Mucosa of descending colon (tissue), 3 donors: ENCODE results near the gene SLC12A4. TPM values are rescaled to one million over a fixed set of nuclear protein-coding genes. Genes with fewer than 3 reads are reported as not detected.

Experiments used
- ATAC-seq: fragments of 200-7000 bp; cut with Tn5 transposase; one replicate; pipeline ENCODE4 v1.9.1; 2020; ENCODE audit warnings: mild to moderate bottlenecking, moderate library complexity
- DNase-seq, 3 donors: peaks; one replicate each; pipeline ENCODE4 v3.0.0-alpha.2; 2020
- H3K36me3 ChIP-seq: fragments of 200-600 bp; one replicate; pipeline ENCODE4 v1.8.0; 2021; ENCODE audit warnings: low read depth, mild to moderate bottlenecking
- H3K4me1 ChIP-seq: fragments of 200-600 bp; one replicate; pipeline ENCODE4 v1.8.0; 2021; ENCODE audit warnings: low read depth, mild to moderate bottlenecking
- H3K4me3 ChIP-seq: fragments of 200-600 bp; one replicate; pipeline ENCODE4 v1.8.0; 2021; ENCODE audit warnings: mild to moderate bottlenecking
- H3K9me3 ChIP-seq: fragments of 200-600 bp; one replicate; pipeline ENCODE4 v1.8.0; 2021; ENCODE audit warnings: mild to moderate bottlenecking
- intact Hi-C, 2 donors: fragments of 100-400 bp; cut with DNase I in 1 of 2; cut with micrococcal nuclease in 1 of 2; formaldehyde crosslinking; loops; one replicate each; pipeline versions ENCODE4 v1.11.0 to v1.11.1; 2022; cut with DNase I, micrococcal nuclease
- total RNA-seq, 3 donors: library from RNA; stranded (reverse); fragmentation: NEBNext Ultra II Directional in 2 of 3; extraction: Animal tissue kit (Norgen Biotek cat#: 25700) in 2 of 3; gene quantifications; one replicate each; pipeline versions ENCODE4 v1.2.1 to v1.2.4, GENCODE V29; 2021 to 2023
- TF ChIP-seq, protein P1 (sequence below): fragments of 200-600 bp; IDR thresholded peaks from one replicate; pipeline ENCODE4 v1.8.0; 2022; ENCODE audit warnings: antibody characterized with exemption, mild to moderate bottlenecking
- donor health status: DM: no; HTN: no; CAD: no; lungs with moderate emphysema.
- donor health status: DM: no; HTN: no; CAD: no.
- donor health status: DM: no; HTN: yes; CAD: no.

SLC12A4 gene
- total RNA-seq, 3 donors from 2014 or later: 4.0 to 68.5 (median 22.2) TPM

DNA sequence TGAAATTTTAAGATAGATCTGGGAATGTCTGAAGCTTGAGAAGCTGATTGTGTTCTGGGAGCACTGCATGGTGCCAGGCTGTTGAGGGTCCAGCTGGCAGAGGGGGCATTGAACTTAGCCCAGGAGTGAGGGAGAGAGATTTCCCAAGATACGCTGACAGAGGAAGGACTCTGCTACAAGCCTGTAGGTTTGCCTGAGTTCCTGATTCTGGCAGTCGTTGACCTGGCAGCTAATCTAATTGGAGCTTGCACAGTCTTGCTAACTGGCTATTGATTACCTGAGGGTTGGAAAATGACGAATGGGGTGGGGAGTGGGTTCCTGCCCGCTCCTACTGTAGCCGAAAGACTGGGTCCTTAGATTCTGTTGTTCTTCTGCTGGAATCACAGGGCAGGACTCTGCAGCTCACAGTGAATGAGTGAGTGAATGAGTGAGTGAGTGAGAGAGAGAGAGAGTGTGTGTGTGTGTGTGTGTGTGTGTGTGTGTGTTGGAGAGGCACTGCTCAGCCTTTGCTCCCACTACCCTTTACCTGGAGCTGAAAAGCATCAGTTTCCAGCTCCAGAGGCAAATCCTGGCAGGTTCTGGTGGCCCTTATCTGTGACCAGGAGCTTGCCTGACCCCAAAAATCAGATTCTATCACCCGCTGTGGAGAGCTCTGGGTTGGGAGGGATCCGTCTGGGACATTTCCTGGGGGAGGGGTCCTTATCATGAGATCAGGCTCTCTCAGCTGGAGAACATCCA, 53.5 kb downstream of the SLC12A4 start:
- H3K4me3 ChIP-seq: no peak overlapping the region
- TF ChIP-seq, protein P1, sequence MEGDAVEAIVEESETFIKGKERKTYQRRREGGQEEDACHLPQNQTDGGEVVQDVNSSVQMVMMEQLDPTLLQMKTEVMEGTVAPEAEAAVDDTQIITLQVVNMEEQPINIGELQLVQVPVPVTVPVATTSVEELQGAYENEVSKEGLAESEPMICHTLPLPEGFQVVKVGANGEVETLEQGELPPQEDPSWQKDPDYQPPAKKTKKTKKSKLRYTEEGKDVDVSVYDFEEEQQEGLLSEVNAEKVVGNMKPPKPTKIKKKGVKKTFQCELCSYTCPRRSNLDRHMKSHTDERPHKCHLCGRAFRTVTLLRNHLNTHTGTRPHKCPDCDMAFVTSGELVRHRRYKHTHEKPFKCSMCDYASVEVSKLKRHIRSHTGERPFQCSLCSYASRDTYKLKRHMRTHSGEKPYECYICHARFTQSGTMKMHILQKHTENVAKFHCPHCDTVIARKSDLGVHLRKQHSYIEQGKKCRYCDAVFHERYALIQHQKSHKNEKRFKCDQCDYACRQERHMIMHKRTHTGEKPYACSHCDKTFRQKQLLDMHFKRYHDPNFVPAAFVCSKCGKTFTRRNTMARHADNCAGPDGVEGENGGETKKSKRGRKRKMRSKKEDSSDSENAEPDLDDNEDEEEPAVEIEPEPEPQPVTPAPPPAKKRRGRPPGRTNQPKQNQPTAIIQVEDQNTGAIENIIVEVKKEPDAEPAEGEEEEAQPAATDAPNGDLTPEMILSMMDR: no peak
- no peaks in the 10 kb centered on the region for H3K36me3 ChIP-seq
- H3K4me1 ChIP-seq: no peaks in the 10 kb centered on the region
- intact Hi-C loops: no loop called here
- DNase-seq: no peak
- ATAC-seq: no peak
- no peaks in the 10 kb centered on the region for H3K9me3 ChIP-seq

DNA sequence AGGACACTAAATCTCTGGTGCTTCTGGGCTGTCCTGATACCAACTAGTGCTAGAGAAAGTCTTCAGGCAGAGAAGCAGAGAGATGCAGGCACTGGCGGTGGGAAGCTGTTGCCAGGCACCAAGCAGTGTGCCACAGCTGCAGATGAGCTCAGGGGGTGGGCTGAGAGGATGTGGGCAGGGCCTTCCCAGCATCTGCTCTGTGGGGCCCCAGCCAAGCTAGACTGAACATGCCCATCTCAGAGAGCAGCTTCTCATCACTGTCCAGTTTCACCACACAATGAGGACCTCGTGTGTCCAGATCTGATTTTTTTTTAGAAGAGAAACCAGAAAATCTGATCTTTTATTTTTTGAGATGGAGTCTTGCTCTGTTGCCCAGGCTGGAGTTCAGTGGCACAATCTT, 58.3 kb downstream of the SLC12A4 start:
- Histone ChIP-seq H3K4me1 (no peaks in the 10 kb centered on the region), H3K36me3 (no peaks in the 10 kb centered on the region), H3K4me3 (no peak overlapping the region), H3K9me3 (no peaks in the 10 kb centered on the region)
- intact Hi-C loops: no loop called here
- TF ChIP-seq, protein P1: no peak
- peak; percentile 18 for ATAC-seq
- no peak for DNase-seq

DNA sequence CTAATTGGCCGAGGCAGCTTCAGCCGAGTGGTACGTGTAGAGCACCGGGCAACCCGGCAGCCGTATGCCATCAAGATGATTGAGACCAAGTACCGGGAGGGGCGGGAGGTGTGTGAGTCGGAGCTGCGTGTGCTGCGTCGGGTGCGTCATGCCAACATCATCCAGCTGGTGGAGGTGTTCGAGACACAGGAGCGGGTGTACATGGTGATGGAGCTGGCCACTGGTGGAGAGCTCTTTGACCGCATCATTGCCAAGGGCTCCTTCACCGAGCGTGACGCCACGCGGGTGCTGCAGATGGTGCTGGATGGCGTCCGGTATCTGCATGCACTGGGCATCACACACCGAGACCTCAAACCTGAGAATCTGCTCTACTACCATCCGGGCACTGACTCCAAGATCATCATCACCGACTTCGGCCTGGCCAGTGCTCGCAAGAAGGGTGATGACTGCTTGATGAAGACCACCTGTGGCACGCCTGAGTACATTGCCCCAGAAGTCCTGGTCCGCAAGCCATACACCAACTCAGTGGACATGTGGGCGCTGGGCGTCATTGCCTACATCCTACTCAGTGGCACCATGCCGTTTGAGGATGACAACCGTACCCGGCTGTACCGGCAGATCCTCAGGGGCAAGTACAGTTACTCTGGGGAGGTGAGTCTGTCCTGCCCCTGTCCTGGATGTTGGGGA, 59.2 kb downstream of the SLC12A4 start:
- H3K4me3 ChIP-seq: no peak overlapping the region
- no peaks in the 10 kb centered on the region for H3K9me3 ChIP-seq
- no peaks in the 10 kb centered on the region for H3K4me1 ChIP-seq
- DNase-seq (no peak), ATAC-seq (no peak)
- H3K36me3 ChIP-seq: no peaks in the 10 kb centered on the region
- TF ChIP-seq, protein P1: no peak
- intact Hi-C loops: no loop called here

DNA sequence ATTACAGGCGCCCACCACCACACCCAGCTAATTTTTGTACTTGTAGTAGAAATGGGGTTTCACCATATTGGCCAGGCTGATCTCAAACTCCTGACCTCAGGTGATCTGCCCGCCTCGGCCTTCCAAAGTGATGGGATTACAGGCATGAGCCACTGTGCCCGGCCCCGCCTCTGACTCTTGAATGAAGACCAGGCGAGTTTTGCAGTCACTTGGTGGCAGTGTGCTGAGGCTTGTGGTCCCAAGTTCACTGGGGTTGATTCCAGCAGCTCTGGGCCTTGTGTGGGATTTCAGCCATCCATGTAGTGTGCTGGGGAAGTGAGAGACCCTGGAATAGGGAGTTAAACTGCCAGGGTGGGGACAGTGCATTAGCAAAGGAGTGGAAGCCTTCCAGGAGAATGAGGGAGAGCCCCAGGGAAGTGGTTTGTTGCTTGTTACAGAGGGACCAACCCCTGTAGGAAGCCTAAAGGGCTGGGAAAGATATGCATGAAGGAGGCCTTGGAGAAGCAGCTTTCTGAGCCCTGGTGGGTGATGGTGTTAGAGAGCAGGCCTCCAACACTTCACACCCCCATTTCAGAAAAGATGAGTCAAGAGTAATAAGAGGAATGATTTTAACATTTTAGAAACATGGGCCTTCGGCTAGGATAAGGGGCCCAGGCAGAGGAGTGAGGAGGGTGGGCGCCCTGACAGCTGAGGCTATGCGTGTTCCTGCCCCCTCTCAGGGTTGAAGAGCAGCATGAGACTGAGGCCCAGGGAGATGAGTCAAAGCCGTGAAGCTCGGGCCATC, 60.8 kb downstream of the SLC12A4 start:
- no peaks in the 10 kb centered on the region for H3K36me3 ChIP-seq
- TF ChIP-seq, protein P1: no peak

DNA sequence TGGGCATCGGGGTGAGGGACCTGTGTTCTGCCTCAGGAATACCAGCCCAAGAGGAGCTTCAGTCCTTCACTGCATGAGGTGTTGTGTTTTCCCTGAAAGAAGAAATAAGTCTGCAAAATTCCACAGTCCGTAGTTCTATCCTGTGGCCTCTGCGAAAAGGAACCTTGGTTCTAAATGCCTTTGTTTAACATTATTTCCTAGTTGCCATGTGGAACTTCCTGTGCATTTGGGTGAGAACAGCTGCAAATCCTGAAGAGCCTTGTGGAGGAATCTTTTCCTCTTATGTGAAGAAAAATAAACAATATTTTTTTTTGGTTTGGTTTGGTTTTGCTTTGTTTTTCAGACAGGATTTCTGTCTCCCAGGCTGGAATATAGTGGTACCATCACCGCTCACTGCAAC, 65.6 kb downstream of the SLC12A4 start:
- no peak for DNase-seq
- no peak for ATAC-seq
- intact Hi-C loops: no loop called here
- peaks cover 8% of the 10 kb centered on the region for H3K4me1 ChIP-seq
- H3K36me3 ChIP-seq: no peaks in the 10 kb centered on the region
- no peak overlapping the region for H3K4me3 ChIP-seq
- H3K9me3 ChIP-seq: no peaks in the 10 kb centered on the region
- TF ChIP-seq, protein P1: no peak

More for the DNA sequence above, 60.8 kb downstream of the SLC12A4 start:
- Histone ChIP-seq H3K4me3 (no peak overlapping the region), H3K4me1 (no peaks in the 10 kb centered on the region), H3K9me3 (no peaks in the 10 kb centered on the region)
- DNase-seq: no peak
- no peak for ATAC-seq
- intact Hi-C loops: no loop called here
